Measurements from ENCODE around the gene XIRP1. TPM values are rescaled to one million over a fixed set of nuclear protein-coding genes. Genes with fewer than 3 reads are reported as not detected.

XIRP1 gene
- total RNA-seq, 4 donors from 2014 or later, result 0.06 to 0.07 TPM; not detected in 2

- DNase-seq, result no peak
- Histone ChIP-seq H3K36me3 (no peaks in the 10 kb centered on the region), H3K27me3 (no peaks in the 10 kb centered on the region), H3K9me3 (no peaks in the 10 kb centered on the region), H3K27ac (no peak overlapping the region), H3K4me1 (peaks cover 0 to 12% of the 10 kb centered on the region in 2 donors), H3K4me3 (no peak overlapping the region)
- no peak for TF ChIP-seq POLR2A (IDR thresholded peaks at IDR 0.05)
- TF ChIP-seq CTCF (IDR thresholded peaks at IDR 0.05), result no peak
- intact Hi-C loops (cut with DNase I; ENCODE audit: low total_unique reads), result no loop called here
These were observed 54.2 kb downstream of the XIRP1 start for GRCh38 chr3:39137991-39138803.

DNA sequence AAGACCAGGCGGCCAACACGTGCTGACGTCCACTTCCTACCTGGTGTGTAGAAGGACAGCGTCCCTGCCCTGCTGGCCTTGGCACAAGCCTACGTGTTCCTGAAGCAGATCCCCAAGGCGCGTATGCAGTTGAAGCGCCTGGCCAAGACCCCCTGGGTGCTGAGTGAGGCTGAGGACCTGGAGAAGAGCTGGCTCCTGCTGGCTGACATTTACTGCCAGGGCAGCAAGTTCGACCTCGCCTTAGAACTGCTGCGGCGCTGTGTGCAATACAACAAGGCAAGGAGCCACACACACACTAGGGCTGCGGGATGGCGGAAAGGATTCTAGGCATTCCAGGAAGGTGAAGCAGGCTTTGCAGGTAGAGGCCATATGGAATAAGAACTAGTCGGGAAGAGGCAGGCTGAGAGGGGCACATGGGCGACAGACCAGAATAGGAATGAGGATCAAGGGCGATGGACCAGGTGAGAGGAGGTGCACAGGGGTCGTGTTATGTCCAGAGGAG is 54.9 kb downstream of the XIRP1 start:
- intact Hi-C loops (cut with DNase I; ENCODE audit: low total_unique reads), result no loop called here
- Histone ChIP-seq H3K27ac (no peak overlapping the region), H3K4me3 (no peak overlapping the region), H3K36me3 (no peaks in the 10 kb centered on the region), H3K9me3 (no peaks in the 10 kb centered on the region), H3K4me1 (peaks cover 0 to 12% of the 10 kb centered on the region in 2 donors), H3K27me3 (no peaks in the 10 kb centered on the region)
- no peak for TF ChIP-seq CTCF (IDR thresholded peaks at IDR 0.05)
- no peak for TF ChIP-seq POLR2A (IDR thresholded peaks at IDR 0.05)
- no peak for DNase-seq

GRCh38 chr3:39136533-39137434 is 55.6 kb downstream of the XIRP1 start:
- Histone ChIP-seq H3K9me3 (no peaks in the 10 kb centered on the region), H3K4me3 (no peak overlapping the region), H3K4me1 (peaks cover 0 to 10% of the 10 kb centered on the region in 2 donors), H3K27me3 (no peaks in the 10 kb centered on the region), H3K36me3 (no peaks in the 10 kb centered on the region), H3K27ac (no peak overlapping the region)
- intact Hi-C loops (cut with DNase I; ENCODE audit: low total_unique reads), result no loop called here
- TF ChIP-seq POLR2A (IDR thresholded peaks at IDR 0.05) (no peak), CTCF (IDR thresholded peaks at IDR 0.05) (no peak)
- no peak for DNase-seq

- Histone ChIP-seq H3K27ac (peak overlapping the region in 1 of 2 donors; percentile 31), H3K4me1 (no peaks in the 10 kb centered on the region), H3K4me3 (no peak overlapping the region), H3K36me3 (no peaks in the 10 kb centered on the region), H3K9me3 (no peaks in the 10 kb centered on the region), H3K27me3 (no peaks in the 10 kb centered on the region)
- TF ChIP-seq CTCF (IDR thresholded peaks at IDR 0.05) (no peak), POLR2A (IDR thresholded peaks at IDR 0.05) (no peak)
- DNase-seq, result peak in 1 of 2 donors; percentile 56
- intact Hi-C loops (cut with DNase I; ENCODE audit: low total_unique reads), result no loop called here
These were observed 57.1 kb downstream of the XIRP1 start for GRCh38 chr3:39135170-39135805.

Data from uterus (tissue), 4 donors.